Upper lobe of right lung (tissue), 1 donor: ENCODE results near the gene CLIC5. TPM values are rescaled to one million over a fixed set of nuclear protein-coding genes. Genes with fewer than 3 reads are reported as not detected.
A peak's percentile ranks its signal among the peaks of the same experiment; 100 is the strongest.

Experiments used
- ATAC-seq: fragments of 200-7000 bp; cut with Tn5 transposase; one replicate; pipeline ENCODE4 v1.9.1; 2020; ENCODE audit warnings: mild to moderate bottlenecking, moderate library complexity
- DNase-seq: peaks from one replicate; pipeline ENCODE4 v3.0.0-alpha.2; 2020
- H3K27ac ChIP-seq: fragments of 200-600 bp; one replicate; pipeline ENCODE4 v1.8.0; 2022
- H3K27me3 ChIP-seq: fragments of 200-600 bp; one replicate; pipeline ENCODE4 v1.8.0; 2022; ENCODE audit warnings: mild to moderate bottlenecking
- H3K36me3 ChIP-seq: fragments of 200-600 bp; one replicate; pipeline ENCODE4 v1.8.0; 2022
- H3K4me1 ChIP-seq: fragments of 200-600 bp; one replicate; pipeline ENCODE4 v1.8.0; 2022
- H3K4me3 ChIP-seq: fragments of 200-600 bp; one replicate; pipeline ENCODE4 v1.8.0; 2022; ENCODE audit warnings: mild to moderate bottlenecking
- H3K9me3 ChIP-seq: fragments of 200-600 bp; one replicate; pipeline ENCODE4 v1.8.0; 2022
- CTCF ChIP-seq: fragments of 200-600 bp; IDR thresholded peaks from one replicate; pipeline ENCODE4 v1.8.0; 2022; ENCODE audit warnings: antibody characterized with exemption
- intact Hi-C: fragments of 100-400 bp; cut with DNase I; formaldehyde crosslinking; loops from one replicate; pipeline ENCODE4 v1.11.0; 2022
- total RNA-seq: library from RNA; stranded (reverse); fragmentation: NEBNext Ultra II Directional; extraction: Animal tissue kit (Norgen Biotek cat#: 25700); gene quantifications from one replicate; pipeline ENCODE4 v1.2.1, GENCODE V29; 2021
- donor health status: DM: no; HTN: yes; CAD: no; lungs with severe emphysema.

The CLIC5 gene
- total RNA-seq, 1 donor from 2014 or later, result 131 TPM

DNA sequence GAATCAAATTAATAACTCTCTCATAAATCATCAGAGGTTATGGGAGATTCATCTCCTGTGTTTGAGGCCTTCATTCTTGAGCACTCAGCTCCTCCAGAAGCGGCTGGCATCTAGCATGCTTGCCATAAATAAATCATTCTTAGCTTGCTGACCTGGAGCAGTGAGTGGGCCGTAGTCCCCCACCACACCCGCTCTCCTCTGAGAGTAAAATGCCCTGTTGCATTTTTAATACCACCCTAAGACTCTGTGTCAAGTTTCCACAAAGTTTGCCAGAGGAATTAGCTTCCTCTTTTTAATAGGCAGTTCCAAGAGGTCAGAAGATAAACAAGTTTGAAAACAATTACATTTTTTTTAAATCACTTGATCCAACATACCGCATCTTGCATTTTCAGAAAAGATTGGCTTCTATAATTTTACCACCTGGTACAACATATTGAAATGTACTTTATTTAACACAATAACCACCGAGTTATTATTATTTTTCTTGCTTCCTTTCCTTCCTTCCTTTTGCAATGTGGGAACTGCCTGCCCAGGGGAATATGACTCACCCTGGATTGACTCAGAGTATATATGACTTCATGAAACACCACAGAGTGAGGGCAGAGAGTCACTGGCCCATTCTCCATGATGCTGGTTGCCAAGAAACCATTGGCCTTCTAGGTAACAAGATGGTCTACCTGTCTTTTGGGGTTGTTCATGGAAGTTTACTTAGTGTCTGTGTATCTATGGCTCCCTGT lies 29.4 kb upstream of the CLIC5 start:
- Histone ChIP-seq H3K27ac (peak overlapping the region; percentile 58), H3K36me3 (no peaks in the 10 kb centered on the region), H3K27me3 (no peaks in the 10 kb centered on the region), H3K9me3 (no peaks in the 10 kb centered on the region), H3K4me3 (no peak overlapping the region), H3K4me1 (peaks cover 13% of the 10 kb centered on the region)
- DNase-seq, result no peak
- peak; percentile 76 for ATAC-seq
- intact Hi-C loops, result no loop called here
- no peak for TF ChIP-seq CTCF

GRCh38 chr6:46042355-46042999 lies 26.8 kb upstream of the CLIC5 start:
- H3K4me3 ChIP-seq, result no peak overlapping the region
- H3K27me3 ChIP-seq, result no peaks in the 10 kb centered on the region
- no peaks in the 10 kb centered on the region for H3K9me3 ChIP-seq
- no peaks in the 10 kb centered on the region for H3K36me3 ChIP-seq
- DNase-seq (no peak), ATAC-seq (peak; percentile 95)
- peaks cover 13% of the 10 kb centered on the region for H3K4me1 ChIP-seq
- peak; percentile 63 for TF ChIP-seq CTCF
- H3K27ac ChIP-seq, result no peak overlapping the region
- intact Hi-C loops, result no loop called here

GRCh38 chr6:46040288-46040687 lies 24.6 kb upstream of the CLIC5 start:
- intact Hi-C loops, result no loop called here
- Histone ChIP-seq H3K27me3 (no peaks in the 10 kb centered on the region), H3K4me3 (no peak overlapping the region), H3K4me1 (peaks cover 13% of the 10 kb centered on the region), H3K36me3 (no peaks in the 10 kb centered on the region), H3K9me3 (no peaks in the 10 kb centered on the region), H3K27ac (no peak overlapping the region)
- ATAC-seq (no peak), DNase-seq (no peak)
- TF ChIP-seq CTCF, result no peak

- no peak for TF ChIP-seq CTCF
- Histone ChIP-seq H3K4me3 (no peak overlapping the region), H3K36me3 (no peaks in the 10 kb centered on the region), H3K9me3 (no peaks in the 10 kb centered on the region), H3K4me1 (peaks cover 9% of the 10 kb centered on the region), H3K27ac (no peak overlapping the region), H3K27me3 (no peaks in the 10 kb centered on the region)
- intact Hi-C loops, result no loop called here
- DNase-seq (no peak), ATAC-seq (no peak)
These were observed 24.0 kb upstream of the CLIC5 start for GRCh38 chr6:46039646-46040045.

- Histone ChIP-seq H3K9me3 (no peaks in the 10 kb centered on the region), H3K4me3 (no peak overlapping the region), H3K36me3 (no peaks in the 10 kb centered on the region), H3K27me3 (no peaks in the 10 kb centered on the region), H3K27ac (no peak overlapping the region), H3K4me1 (no peaks in the 10 kb centered on the region)
- TF ChIP-seq CTCF, result no peak
- intact Hi-C loops, result no loop called here
- DNase-seq (no peak), ATAC-seq (no peak)
These were observed 21.3 kb upstream of the CLIC5 start for GRCh38 chr6:46036911-46037310.
